HUES48 (cell line): Measurements from ENCODE around the gene INPP5D.
"Not testable (repeated sequence)": the region's sequence is repeated elsewhere in the genome, so short reads cannot be mapped to it uniquely, and the experiment has no call there.

Experiments used
- H3K27ac ChIP-seq: one replicate; pipeline ENCODE4 v1.7.0; 2013; ENCODE audit warnings: low read depth, low read length, inconsistent platforms
- H3K27me3 ChIP-seq: 2 replicates; pipeline ENCODE4 v1.6.1; 2013; ENCODE audit warnings: mild to moderate bottlenecking, low read length; ENCODE audit not compliant: control insufficient read depth, insufficient read depth
- H3K36me3 ChIP-seq: 2 replicates; pipeline ENCODE4 v1.6.1; 2013; ENCODE audit warnings: low read length; ENCODE audit not compliant: control insufficient read depth, insufficient read depth
- H3K4me1 ChIP-seq: 2 replicates; pipeline ENCODE4 v1.6.1; 2013; ENCODE audit warnings: mild to moderate bottlenecking, low read length; ENCODE audit not compliant: control insufficient read depth, insufficient read depth
- H3K4me3 ChIP-seq: 2 replicates; pipeline ENCODE4 v1.5.1; 2013; ENCODE audit warnings: mild to moderate bottlenecking, low read depth, low read length
- H3K9ac ChIP-seq: 2 replicates; pipeline ENCODE4 v1.6.1; 2013; ENCODE audit warnings: mild to moderate bottlenecking, low read depth, low read length, moderate library complexity
- H3K9me3 ChIP-seq: 2 replicates; pipeline ENCODE4 v1.6.1; 2013; ENCODE audit warnings: low read length; ENCODE audit not compliant: control insufficient read depth, insufficient read depth

Gene INPP5D

DNA sequence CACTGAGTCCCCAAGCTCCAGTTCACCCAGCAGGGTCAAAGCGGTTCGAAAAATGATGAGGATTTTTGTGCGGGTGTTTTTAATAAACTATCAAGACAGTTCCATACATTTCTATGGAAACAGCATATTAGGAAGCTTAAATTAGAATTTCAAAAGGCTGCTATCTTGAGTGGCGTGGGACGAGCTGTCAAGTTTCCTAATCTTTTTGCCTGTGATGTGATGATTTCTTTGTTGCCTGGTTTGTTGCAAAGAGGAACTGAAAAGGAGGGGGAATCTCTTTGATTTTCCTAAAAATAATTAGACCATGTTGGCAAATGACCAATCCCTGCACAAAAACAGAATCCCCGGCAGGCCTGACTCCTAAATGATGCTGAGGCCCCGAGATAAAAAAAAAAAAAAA is 125.2 kb downstream of the INPP5D start:
- Histone ChIP-seq H3K4me3 (no peak overlapping the region), H3K27me3 (no peaks in the 10 kb centered on the region), H3K27ac (no peak overlapping the region), H3K9me3 (no peaks in the 10 kb centered on the region), H3K4me1 (no peaks in the 10 kb centered on the region), H3K36me3 (peaks cover 9% of the 10 kb centered on the region; the same call in 1 of the 2 replicates), H3K9ac (no peak overlapping the region)

DNA sequence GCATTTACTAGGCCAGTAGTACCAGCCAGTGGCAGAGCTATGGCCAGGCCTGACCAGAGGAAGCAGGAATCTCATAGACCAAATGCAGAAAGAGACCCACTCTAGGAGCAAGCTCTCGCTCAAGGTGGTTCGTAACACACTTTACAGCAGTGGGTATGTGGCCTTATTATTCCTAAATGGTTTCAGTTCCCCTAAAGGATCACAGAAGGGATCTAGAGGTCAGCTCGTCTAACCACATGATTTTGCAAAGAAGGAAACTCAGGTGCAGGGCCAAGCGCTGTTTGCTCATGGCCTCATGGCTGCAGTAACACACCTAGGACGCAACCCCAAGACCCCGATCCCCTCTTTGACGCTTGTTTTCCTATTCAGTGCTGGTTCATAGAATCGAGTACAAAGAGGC is 125.8 kb downstream of the INPP5D start:
- H3K4me3 ChIP-seq = no peak overlapping the region
- no peaks in the 10 kb centered on the region for H3K4me1 ChIP-seq
- H3K27me3 ChIP-seq = no peaks in the 10 kb centered on the region
- peaks cover 9% of the 10 kb centered on the region; the same call in 1 of the 2 replicates for H3K36me3 ChIP-seq
- no peak overlapping the region for H3K9ac ChIP-seq
- no peaks in the 10 kb centered on the region for H3K9me3 ChIP-seq
- H3K27ac ChIP-seq = no peak overlapping the region

DNA sequence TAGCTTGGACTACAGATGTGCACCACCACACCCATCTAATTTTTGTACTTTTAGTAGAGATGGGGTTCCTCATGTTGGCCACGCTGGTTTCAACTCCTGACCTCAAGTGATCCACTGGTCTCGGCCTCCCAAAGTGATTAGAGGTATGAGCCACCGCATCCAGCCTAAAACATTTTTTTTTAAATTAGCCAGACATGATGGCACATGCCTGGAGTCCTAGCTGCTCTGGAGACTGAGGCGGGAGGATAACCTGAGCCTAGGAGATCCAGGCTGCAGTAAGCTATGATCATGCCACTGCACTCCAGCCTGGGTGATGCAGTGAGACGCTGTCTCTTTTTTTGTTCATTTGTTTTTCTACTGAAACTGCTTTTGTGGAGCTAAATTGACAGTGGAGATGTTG is 126.7 kb downstream of the INPP5D start:
- Histone ChIP-seq H3K36me3 (peaks cover 9% of the 10 kb centered on the region; the same call in 1 of the 2 replicates), H3K27ac (no peak overlapping the region)

DNA sequence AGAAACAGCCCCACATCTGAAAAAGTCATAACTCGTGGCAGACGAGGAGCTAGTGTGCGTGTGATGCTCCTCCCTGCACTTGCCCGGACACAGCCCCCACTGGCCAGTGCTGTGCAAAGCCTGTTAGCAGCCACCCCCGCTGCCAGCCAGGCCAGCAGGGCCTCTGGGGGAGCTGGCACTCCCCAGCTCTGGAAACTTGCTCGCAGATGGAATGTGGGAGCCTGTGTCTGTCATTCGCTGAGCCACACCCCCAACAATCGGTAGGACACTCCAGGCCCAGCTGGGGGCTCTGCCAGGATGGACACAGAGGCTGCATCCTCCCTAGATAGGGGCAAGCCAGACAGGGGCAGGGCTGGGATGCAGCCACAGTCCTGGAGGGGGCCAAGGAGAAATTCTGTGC is 128.9 kb downstream of the INPP5D start:
- no peaks in the 10 kb centered on the region for H3K9me3 ChIP-seq
- H3K27me3 ChIP-seq = no peaks in the 10 kb centered on the region
- H3K9ac ChIP-seq = no peak overlapping the region
- peaks cover 9% of the 10 kb centered on the region; the same call in 1 of the 2 replicates for H3K36me3 ChIP-seq
- no peaks in the 10 kb centered on the region for H3K4me1 ChIP-seq
- no peak overlapping the region for H3K27ac ChIP-seq
- H3K4me3 ChIP-seq = no peak overlapping the region

More for the DNA sequence above, 126.7 kb downstream of the INPP5D start:
- no peak overlapping the region for H3K4me3 ChIP-seq
- H3K27me3 ChIP-seq = no peaks in the 10 kb centered on the region
- H3K9me3 ChIP-seq = no peaks in the 10 kb centered on the region
- H3K9ac ChIP-seq = no peak overlapping the region
- H3K4me1 ChIP-seq = no peaks in the 10 kb centered on the region

DNA sequence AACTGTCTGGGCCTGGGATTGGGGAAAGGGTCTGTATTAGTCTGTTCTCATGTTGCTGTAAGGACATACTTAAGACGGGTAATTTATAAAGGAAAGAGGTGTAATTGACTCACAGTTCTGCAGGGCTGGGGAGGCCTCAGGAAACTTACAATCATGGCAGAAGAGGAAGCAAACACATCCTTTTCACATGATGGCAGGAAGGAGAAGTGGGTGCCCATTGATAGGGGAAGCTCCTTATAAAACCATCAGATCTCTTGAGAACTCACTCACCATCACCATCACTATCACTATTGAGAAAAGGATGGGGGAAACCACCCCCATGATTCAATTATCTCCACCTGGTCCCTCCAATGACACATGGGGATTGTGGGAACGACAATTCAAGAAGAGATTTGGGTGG is 130.9 kb downstream of the INPP5D start:
- H3K4me3 ChIP-seq, H3K9me3 ChIP-seq, H3K27ac ChIP-seq, H3K27me3 ChIP-seq, H3K36me3 ChIP-seq, H3K4me1 ChIP-seq, H3K9ac ChIP-seq: not testable (repeated sequence)

DNA sequence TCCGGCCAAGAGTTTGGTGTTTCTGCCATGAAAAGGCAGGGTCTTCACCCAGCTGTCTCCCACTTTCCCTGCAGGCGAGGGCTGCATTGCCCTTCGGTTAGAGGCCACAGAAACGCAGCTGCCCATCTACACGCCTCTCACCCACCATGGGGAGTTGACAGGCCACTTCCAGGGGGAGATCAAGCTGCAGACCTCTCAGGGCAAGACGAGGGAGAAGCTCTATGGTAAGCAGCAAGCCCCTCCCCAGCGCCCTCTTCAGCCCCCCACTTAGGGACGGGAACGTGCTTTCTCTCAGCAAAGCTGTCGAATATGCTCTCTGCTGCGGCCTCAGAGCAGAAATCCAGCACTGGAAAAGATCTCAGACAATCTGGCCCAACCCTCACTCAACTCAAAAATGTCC is 133.6 kb downstream of the INPP5D start:
- no peak overlapping the region for H3K27ac ChIP-seq
- H3K4me3 ChIP-seq = no peak overlapping the region
- no peaks in the 10 kb centered on the region for H3K4me1 ChIP-seq
- H3K36me3 ChIP-seq = 0 out of 2 replicates have a peak, but pooled peaks cover 4% of the 10 kb centered on the region
- H3K9ac ChIP-seq = no peak overlapping the region
- no peaks in the 10 kb centered on the region for H3K9me3 ChIP-seq
- no peaks in the 10 kb centered on the region for H3K27me3 ChIP-seq

DNA sequence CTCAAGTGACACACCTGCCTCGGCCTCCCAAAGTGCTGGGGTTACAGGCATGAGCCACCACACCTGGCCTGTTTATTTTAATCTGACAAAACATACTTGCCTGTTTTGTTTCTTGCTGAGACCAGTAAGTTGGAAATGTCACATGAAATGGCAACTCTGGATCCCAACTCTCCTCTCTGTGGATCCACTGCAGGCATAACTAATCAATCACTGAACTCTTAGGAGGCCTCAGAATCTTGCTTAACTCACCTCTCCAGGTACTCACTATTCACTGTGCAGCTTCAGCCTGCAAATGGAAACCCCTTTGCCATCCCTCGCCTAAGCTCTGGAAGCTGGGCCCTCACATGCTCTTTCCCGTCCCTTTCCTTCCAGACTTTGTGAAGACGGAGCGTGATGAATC is 134.9 kb downstream of the INPP5D start:
- no peaks in the 10 kb centered on the region for H3K9me3 ChIP-seq
- H3K4me1 ChIP-seq = no peaks in the 10 kb centered on the region
- no peaks in the 10 kb centered on the region for H3K27me3 ChIP-seq
- H3K9ac ChIP-seq = no peak overlapping the region
- H3K4me3 ChIP-seq = no peak overlapping the region
- no peak overlapping the region for H3K27ac ChIP-seq
- 0 out of 2 replicates have a peak, but pooled peaks cover under 1% of the 10 kb centered on the region for H3K36me3 ChIP-seq

DNA sequence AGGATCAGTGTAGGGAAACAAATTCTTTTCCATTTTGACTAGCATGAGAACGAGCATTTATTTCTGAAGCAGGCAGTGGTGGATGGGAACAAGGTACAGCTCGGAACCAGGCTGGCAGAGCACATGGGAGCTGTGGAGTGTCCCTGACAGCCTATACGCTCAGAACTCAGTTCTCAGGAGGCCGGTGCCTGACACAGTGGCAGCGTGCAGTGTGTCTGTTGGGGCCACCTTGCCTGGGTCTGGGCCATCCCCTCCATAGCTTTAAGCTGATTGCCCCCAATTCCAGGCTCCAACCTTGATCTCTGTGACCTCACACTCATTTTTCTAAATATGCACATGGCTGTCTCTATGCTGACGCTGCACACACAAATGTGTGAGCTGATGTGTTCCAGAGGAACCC is 136.9 kb downstream of the INPP5D start:
- 0 out of 2 replicates have a peak, but pooled peaks cover 3% of the 10 kb centered on the region for H3K4me1 ChIP-seq
- no peak overlapping the region for H3K4me3 ChIP-seq
- H3K9me3 ChIP-seq = no peaks in the 10 kb centered on the region
- no peaks in the 10 kb centered on the region for H3K36me3 ChIP-seq
- no peak overlapping the region for H3K9ac ChIP-seq
- 0 out of 2 replicates have a peak, but pooled peaks cover 3% of the 10 kb centered on the region for H3K27me3 ChIP-seq
- H3K27ac ChIP-seq = no peak overlapping the region

DNA sequence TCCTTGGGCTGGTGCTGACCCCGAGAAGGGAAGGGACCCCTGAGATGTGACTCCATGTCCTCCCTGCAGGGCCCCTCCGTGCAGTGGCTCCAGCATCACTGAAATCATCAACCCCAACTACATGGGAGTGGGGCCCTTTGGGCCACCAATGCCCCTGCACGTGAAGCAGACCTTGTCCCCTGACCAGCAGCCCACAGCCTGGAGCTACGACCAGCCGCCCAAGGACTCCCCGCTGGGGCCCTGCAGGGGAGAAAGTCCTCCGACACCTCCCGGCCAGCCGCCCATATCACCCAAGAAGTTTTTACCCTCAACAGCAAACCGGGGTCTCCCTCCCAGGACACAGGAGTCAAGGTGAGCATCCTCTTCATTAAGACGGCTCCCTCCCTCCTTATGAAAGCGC is 137.9 kb downstream of the INPP5D start:
- H3K4me3 ChIP-seq = no peak overlapping the region
- no peaks in the 10 kb centered on the region for H3K36me3 ChIP-seq
- peaks cover under 1% of the 10 kb centered on the region; the same call in 1 of the 2 replicates for H3K9me3 ChIP-seq
- no peak overlapping the region for H3K27ac ChIP-seq
- no peak overlapping the region for H3K9ac ChIP-seq
- H3K4me1 ChIP-seq = 0 out of 2 replicates have a peak, but pooled peaks cover 3% of the 10 kb centered on the region
- 0 out of 2 replicates have a peak, but pooled peaks cover 3% of the 10 kb centered on the region for H3K27me3 ChIP-seq

DNA sequence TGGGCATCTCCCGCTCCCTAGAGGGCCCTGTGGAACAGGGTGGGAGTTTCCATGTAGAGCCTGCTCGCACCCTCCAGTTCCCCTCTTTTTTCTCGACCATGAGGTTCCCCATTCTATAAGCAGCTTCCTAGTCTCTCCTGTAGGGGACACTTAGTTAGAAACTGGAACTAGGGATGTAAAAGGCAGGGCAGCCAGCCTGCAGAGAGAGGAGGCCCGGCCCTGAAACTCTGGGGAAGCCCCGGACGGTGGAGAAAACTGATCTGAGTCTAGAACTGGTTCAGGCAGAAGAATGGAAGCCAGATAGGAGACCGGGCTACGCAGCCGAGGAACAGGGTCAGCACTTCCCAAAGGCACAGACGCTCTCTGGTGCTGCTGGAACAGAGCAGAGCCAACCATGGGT is 139.7 kb downstream of the INPP5D start:
- 0 out of 2 replicates have a peak, but pooled peaks cover 3% of the 10 kb centered on the region for H3K4me1 ChIP-seq
- no peak overlapping the region for H3K9ac ChIP-seq
- no peak overlapping the region for H3K27ac ChIP-seq
- H3K4me3 ChIP-seq = no peak overlapping the region
- no peaks in the 10 kb centered on the region for H3K36me3 ChIP-seq
- H3K27me3 ChIP-seq = 0 out of 2 replicates have a peak, but pooled peaks cover 3% of the 10 kb centered on the region
- H3K9me3 ChIP-seq = peaks cover 2% of the 10 kb centered on the region; the same call in 1 of the 2 replicates

DNA sequence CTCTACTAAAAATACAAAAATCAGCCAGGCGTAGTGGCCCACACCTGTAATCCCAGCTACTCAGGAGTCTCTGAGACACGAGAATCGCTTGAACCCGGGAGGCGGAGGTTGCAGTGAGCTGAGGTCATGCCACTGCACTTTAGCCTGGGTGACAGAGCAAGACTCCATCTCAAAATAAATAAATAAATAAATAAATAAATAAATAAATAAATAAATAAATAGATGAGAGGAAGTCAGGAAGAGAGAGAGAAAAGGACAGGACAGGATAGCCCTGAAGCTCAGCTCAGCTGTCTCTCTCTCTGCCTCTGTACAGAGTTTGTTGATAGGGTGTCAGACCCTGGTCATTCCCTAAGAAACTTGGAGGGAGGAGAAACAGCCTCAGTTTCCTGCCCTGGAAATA is 140.6 kb downstream of the INPP5D start:
- not testable (repeated sequence) for H3K9me3 ChIP-seq, H3K9ac ChIP-seq, H3K27me3 ChIP-seq, H3K4me1 ChIP-seq, H3K27ac ChIP-seq, H3K4me3 ChIP-seq, H3K36me3 ChIP-seq
